Type B pancreatic cell (in vitro differentiated cells): ENCODE data around the gene B3GNT2. TPM values are rescaled to one million over a fixed set of nuclear protein-coding genes. Genes with fewer than 3 reads are reported as not detected.
A peak's percentile ranks its signal among the peaks of the same experiment; 100 is the strongest.

ENCODE experiments used
- DNase-seq: peaks from one replicate; pipeline ENCODE4 v3.0.0; 2021; ENCODE audit warnings: mixed read lengths; ENCODE audit not compliant: unreplicated experiment; ENCODE audit errors: extremely low spot score
- H3K27ac Mint-ChIP-seq: 2 replicates; pipeline ENCODE4 v1.8.0; 2021; ENCODE audit warnings: mild to moderate bottlenecking, mixed read lengths
- H3K27me3 Mint-ChIP-seq: 2 replicates; pipeline ENCODE4 v1.8.0; 2021; ENCODE audit warnings: mixed read lengths
- H3K36me3 Mint-ChIP-seq: 2 replicates; pipeline ENCODE4 v1.8.0; 2021; ENCODE audit warnings: mixed read lengths
- H3K4me1 Mint-ChIP-seq: one replicate; pipeline ENCODE4 v1.8.0; 2021; ENCODE audit warnings: mixed read lengths; ENCODE audit not compliant: unreplicated experiment
- H3K4me3 Mint-ChIP-seq: 2 replicates; pipeline ENCODE4 v1.8.0; 2021; ENCODE audit warnings: mild to moderate bottlenecking, mixed read lengths
- H3K9me3 Mint-ChIP-seq: 2 replicates; pipeline ENCODE4 v1.8.0; 2021; ENCODE audit warnings: mixed read lengths
- CTCF ChIP-seq: fragments of 200-600 bp; sonication (generic); conservative IDR thresholded peaks from 2 replicates; pipeline ENCODE4 v1.5.0; 2021; ENCODE audit warnings: antibody characterized with exemption, mild to moderate bottlenecking
- total RNA-seq: library from RNA; stranded (reverse); gene quantifications from 2 replicates; pipeline ENCODE4 v1.2.1, GENCODE V29; 2021; ENCODE audit warnings: low replicate concordance

The B3GNT2 gene
- total RNA-seq, 1 donor from 2014 or later = 23.5 TPM

GRCh38 chr2:62200291-62200841 is 4.5 kb downstream of the B3GNT2 start:
- H3K36me3 Mint-ChIP-seq = peaks cover 3% of the 10 kb centered on the region
- H3K27me3 Mint-ChIP-seq = no peaks in the 10 kb centered on the region
- no peak for TF ChIP-seq CTCF
- peak overlapping the region; percentile 27 for H3K27ac Mint-ChIP-seq
- H3K4me1 Mint-ChIP-seq = peaks cover 57% of the 10 kb centered on the region
- DNase-seq = no peak
- no peaks in the 10 kb centered on the region for H3K9me3 Mint-ChIP-seq
- H3K4me3 Mint-ChIP-seq = peak overlapping the region; percentile 66

GRCh38 chr2:62200868-62201267 is 5.0 kb downstream of the B3GNT2 start:
- Mint-ChIP-seq H3K4me1 (peaks cover 57% of the 10 kb centered on the region), H3K4me3 (peak overlapping the region; percentile 2), H3K27me3 (no peaks in the 10 kb centered on the region), H3K27ac (peak overlapping the region; percentile 27), H3K36me3 (peaks cover 3% of the 10 kb centered on the region), H3K9me3 (no peaks in the 10 kb centered on the region)
- no peak for DNase-seq
- TF ChIP-seq CTCF = no peak

GRCh38 chr2:62201307-62201706 is 5.4 kb downstream of the B3GNT2 start:
- no peak for TF ChIP-seq CTCF
- no peaks in the 10 kb centered on the region for H3K27me3 Mint-ChIP-seq
- H3K4me1 Mint-ChIP-seq = peaks cover 57% of the 10 kb centered on the region
- peaks cover 3% of the 10 kb centered on the region for H3K36me3 Mint-ChIP-seq
- peak overlapping the region; percentile 2 for H3K4me3 Mint-ChIP-seq
- H3K9me3 Mint-ChIP-seq = no peaks in the 10 kb centered on the region
- DNase-seq = no peak
- H3K27ac Mint-ChIP-seq = no peak overlapping the region

GRCh38 chr2:62202019-62202722 is 6.3 kb downstream of the B3GNT2 start:
- no peak for DNase-seq
- Mint-ChIP-seq H3K27ac (no peak overlapping the region), H3K27me3 (no peaks in the 10 kb centered on the region), H3K9me3 (no peaks in the 10 kb centered on the region), H3K4me1 (peaks cover 62% of the 10 kb centered on the region), H3K36me3 (peaks cover 6% of the 10 kb centered on the region), H3K4me3 (peak overlapping the region; percentile 31)
- TF ChIP-seq CTCF = no peak

- DNase-seq = no peak
These were observed 6.8 kb downstream of the B3GNT2 start for GRCh38 chr2:62202729-62203128.

More at GRCh38 chr2:62202729-62203128, 6.8 kb downstream of the B3GNT2 start:
- Mint-ChIP-seq H3K27ac (peak overlapping the region; percentile 39), H3K36me3 (peaks cover 7% of the 10 kb centered on the region), H3K9me3 (no peaks in the 10 kb centered on the region), H3K4me3 (peak overlapping the region; percentile 61), H3K27me3 (no peaks in the 10 kb centered on the region), H3K4me1 (peaks cover 61% of the 10 kb centered on the region)
- no peak for TF ChIP-seq CTCF
